Endothelial cell of umbilical vein (primary cell): ENCODE measurements around the gene RAN. TPM values are rescaled to one million over a fixed set of nuclear protein-coding genes. Genes with fewer than 3 reads are reported as not detected.

Source experiments
- BruUV-seq: library from RNA; stranded (reverse); fragments of 400-500 nt; replicated peaks from 2 replicates; lab custom pipeline; 2021; lab: Mats Ljungman, UMichigan
- CTCF ChIA-PET: fragments of 300-600, 350-600 bp; sonication (Branson Sonifier 250); formaldehyde crosslinking; loops from one replicate; lab custom pipeline; 2021; ENCODE audit warnings: antibody characterized with exemption, inconsistent platforms; lab: Charles Lee
- POLR2A ChIA-PET: fragments of 300-600, 350-600 bp; sonication (Branson Sonifier 250); formaldehyde crosslinking; loops from one replicate; lab custom pipeline; 2021; ENCODE audit warnings: antibody characterized with exemption, inconsistent platforms; lab: Charles Lee
- DNase-seq: peaks from one replicate; pipeline ENCODE4 v3.0.0-alpha.2; 2011; ENCODE audit warnings: low read depth, low spot score
- FAIRE-seq: peaks from 2 replicates; lab custom pipeline; 2011; peaks lifted over from hg19 to GRCh38; lab: Jason Lieb, UNC
- H2AFZ ChIP-seq: 2 replicates; pipeline ENCODE4 v1.6.0; 2012; ENCODE audit warnings: low read depth, low read length, control low read depth, inconsistent platforms
- H3K27ac ChIP-seq: 2 replicates; pipeline ENCODE4 v1.5.1; 2011; ENCODE audit warnings: low read depth, mild to moderate bottlenecking, control low read depth, low read length, moderate library complexity; ENCODE audit not compliant: insufficient read depth
- H3K27me3 ChIP-seq, 2 experiments: 2 replicates each; pipeline versions ENCODE4 v1.6.0 to v1.6.1; 2011; ENCODE audit warnings: low read length in 2 of 2, mixed read lengths in 1 of 2; ENCODE audit not compliant: control insufficient read depth in 2 of 2, insufficient read depth in 2 of 2
- H3K36me3 ChIP-seq, 2 experiments: 2 replicates in 1 of 2; 3 replicates in 1 of 2; pipeline ENCODE4 v1.5.1; 2011; ENCODE audit warnings: low read length in 2 of 2, mild to moderate bottlenecking in 1 of 2, moderate library complexity in 1 of 2; ENCODE audit not compliant: control insufficient read depth in 2 of 2, insufficient read depth in 2 of 2; ENCODE audit errors: extremely low read depth in 1 of 2
- H3K4me1 ChIP-seq: 3 replicates; pipeline ENCODE4 v1.5.1; 2011; ENCODE audit warnings: mild to moderate bottlenecking, low read length; ENCODE audit not compliant: control insufficient read depth, insufficient read depth; ENCODE audit errors: extremely low read depth
- H3K4me2 ChIP-seq: 2 replicates; pipeline ENCODE4 v1.6.1; 2011; ENCODE audit warnings: low read length, control low read depth, mixed read lengths; ENCODE audit not compliant: insufficient read depth
- H3K4me3 ChIP-seq, 3 experiments: fragments of 200-600 bp in 1 of 3; sonication (generic), shearing (Covaris generic) in 1 of 3; replicated peaks in 1 of 3; 2 replicates each; pipeline ENCODE4 v1.5.1; 2011 to 2016; ENCODE audit warnings: control low read depth in 3 of 3, low read length in 3 of 3, mild to moderate bottlenecking in 2 of 3, inconsistent platforms in 1 of 3, low read depth in 1 of 3, moderate library complexity in 1 of 3; ENCODE audit not compliant: insufficient read depth in 1 of 3
- H3K79me2 ChIP-seq: 2 replicates; pipeline ENCODE4 v1.6.0; 2012; ENCODE audit warnings: low read length, inconsistent platforms; ENCODE audit not compliant: control insufficient read depth, insufficient read depth
- H3K9ac ChIP-seq: replicated peaks from 2 replicates; pipeline ENCODE3; 2011; ENCODE audit warnings: low read length, control low read depth; ENCODE audit not compliant: insufficient read depth; ENCODE audit errors: extremely low read depth
- H3K9me1 ChIP-seq: replicated peaks from 3 replicates; pipeline ENCODE4 v1.6.0; 2011; ENCODE audit warnings: mild to moderate bottlenecking, low read length; ENCODE audit not compliant: control insufficient read depth, insufficient read depth; ENCODE audit errors: extremely low read depth
- H3K9me3 ChIP-seq: replicated peaks from 2 replicates; pipeline ENCODE4 v1.5.1; 2012; ENCODE audit warnings: low read length, inconsistent platforms; ENCODE audit not compliant: control insufficient read depth, insufficient read depth
- H4K20me1 ChIP-seq: replicated peaks from 2 replicates; pipeline ENCODE3; 2011; ENCODE audit warnings: mild to moderate bottlenecking, low read length; ENCODE audit not compliant: control insufficient read depth, insufficient read depth; ENCODE audit errors: extremely low read depth
- EZH2 ChIP-seq: IDR thresholded peaks from 2 replicates; pipeline ENCODE4 v1.6.1; 2012; ENCODE audit warnings: borderline replicate concordance, low read depth, mild to moderate bottlenecking, moderate library complexity, low read length, inconsistent platforms; ENCODE audit not compliant: severe bottlenecking
- FOS ChIP-seq: IDR thresholded peaks from 2 replicates; pipeline ENCODE4 v1.6.1; 2011; ENCODE audit warnings: mild to moderate bottlenecking, low read length, moderate library complexity, borderline replicate concordance; ENCODE audit not compliant: insufficient read depth
- GATA2 ChIP-seq: IDR thresholded peaks from 2 replicates; pipeline ENCODE4 v1.7.0; 2011; ENCODE audit warnings: low read depth, mild to moderate bottlenecking, moderate library complexity, mixed read lengths, low read length; ENCODE audit not compliant: insufficient read length, insufficient read depth
- JUN ChIP-seq: IDR thresholded peaks from 2 replicates; pipeline ENCODE4 v1.6.1; 2011; ENCODE audit warnings: borderline replicate concordance, low read depth; ENCODE audit not compliant: insufficient read length, insufficient read depth
- MAX ChIP-seq: IDR thresholded peaks from 2 replicates; pipeline ENCODE4 v1.6.1; 2011; ENCODE audit not compliant: insufficient read depth, insufficient read length
- MYC ChIP-seq: IDR thresholded peaks from one replicate; pipeline ENCODE4 v1.6.1; 2011; ENCODE audit warnings: mild to moderate bottlenecking, low read depth, low read length
- POLR2A ChIP-seq: IDR thresholded peaks from 2 replicates; pipeline ENCODE4 v1.6.1; 2012; ENCODE audit warnings: low read depth, mild to moderate bottlenecking, control low read depth, low read length
- POLR2AphosphoS5 ChIP-seq: IDR thresholded peaks from 2 replicates; pipeline ENCODE4 v1.6.1; 2012; ENCODE audit warnings: low read depth, mild to moderate bottlenecking, control low read depth, low read length, moderate library complexity; ENCODE audit not compliant: insufficient read depth
- dilution Hi-C: fragments of 300-500 bp; cut with MboI; formaldehyde crosslinking; loops from one replicate; pipeline ENCODE4 v1.15.0; 2019; ENCODE audit warnings: low sequenced_read_pairs; ENCODE audit not compliant: extremely low pct_ligation_motif_present
- intact Hi-C: fragments of 100-400 bp; cut with micrococcal nuclease; formaldehyde crosslinking; loops from one replicate; pipeline ENCODE4 v1.10.0; 2022
- polyA plus RNA-seq, 4 experiments: library from polyadenylated mRNA; depleted of rRNA in 3 of 4; stranded (reverse) in 3 of 4; unstranded in 1 of 4; fragments of >200 nt; gene quantifications; 2 replicates each; pipeline versions ENCODE4 v1.2.1 to v1.2.3, GENCODE V29; 2011 to 2012; ENCODE audit warnings: missing spikeins in 1 of 4
- total RNA-seq: library from RNA; stranded (reverse); gene quantifications from 2 replicates; pipeline ENCODE4 v1.2.3, GENCODE V29; 2021
- TF ChIP-seq, protein P1 (sequence below), 2 donors: IDR thresholded peaks; 1 replicate in 1 of 2; 2 replicates in 1 of 2; pipeline ENCODE4 v1.5.1; 2011; ENCODE audit warnings: low read length in 2 of 2, mild to moderate bottlenecking in 2 of 2, moderate library complexity in 2 of 2, control low read depth in 1 of 2, inconsistent platforms in 1 of 2, low read depth in 1 of 2; ENCODE audit not compliant: insufficient read depth in 1 of 2; ENCODE audit errors: extremely low read depth in 1 of 2

RAN gene
- total and polyA plus RNA-seq, 2 donors (not counting 3 experiments of a cell fraction or from before 2014, with no cell fraction given) = 1,075 to 1,205 TPM

GRCh38 chr12:130829391-130830245 lies 42.2 kb upstream of the RAN start:
- Histone ChIP-seq H3K79me2 (peaks cover 53% of the 10 kb centered on the region), H3K27ac (no peak overlapping the region), H3K4me1 (no peaks in the 10 kb centered on the region), H3K4me3 (no peak overlapping the region), H2AFZ (no peak overlapping the region), H3K27me3 (no peaks in the 10 kb centered on the region), H4K20me1 (no peaks in the 10 kb centered on the region), H3K9ac (no peak overlapping the region), H3K9me3 (no peaks in the 10 kb centered on the region), H3K36me3 (no peaks in the 10 kb centered on the region), H3K4me2 (no peak overlapping the region), H3K9me1 (no peaks in the 10 kb centered on the region)
- DNase-seq (no peak), FAIRE-seq (no peak)
- BruUV-seq = no TSS peak
- TF ChIP-seq GATA2 = no peak
- TF ChIP-seq, protein P1, sequence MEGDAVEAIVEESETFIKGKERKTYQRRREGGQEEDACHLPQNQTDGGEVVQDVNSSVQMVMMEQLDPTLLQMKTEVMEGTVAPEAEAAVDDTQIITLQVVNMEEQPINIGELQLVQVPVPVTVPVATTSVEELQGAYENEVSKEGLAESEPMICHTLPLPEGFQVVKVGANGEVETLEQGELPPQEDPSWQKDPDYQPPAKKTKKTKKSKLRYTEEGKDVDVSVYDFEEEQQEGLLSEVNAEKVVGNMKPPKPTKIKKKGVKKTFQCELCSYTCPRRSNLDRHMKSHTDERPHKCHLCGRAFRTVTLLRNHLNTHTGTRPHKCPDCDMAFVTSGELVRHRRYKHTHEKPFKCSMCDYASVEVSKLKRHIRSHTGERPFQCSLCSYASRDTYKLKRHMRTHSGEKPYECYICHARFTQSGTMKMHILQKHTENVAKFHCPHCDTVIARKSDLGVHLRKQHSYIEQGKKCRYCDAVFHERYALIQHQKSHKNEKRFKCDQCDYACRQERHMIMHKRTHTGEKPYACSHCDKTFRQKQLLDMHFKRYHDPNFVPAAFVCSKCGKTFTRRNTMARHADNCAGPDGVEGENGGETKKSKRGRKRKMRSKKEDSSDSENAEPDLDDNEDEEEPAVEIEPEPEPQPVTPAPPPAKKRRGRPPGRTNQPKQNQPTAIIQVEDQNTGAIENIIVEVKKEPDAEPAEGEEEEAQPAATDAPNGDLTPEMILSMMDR (IDR thresholded peaks at IDR 0.05; ENCODE audit: extremely low read depth in 1 of 2, insufficient read depth in 1 of 2, low read depth in 1 of 2, low read length in 2 of 2) = no peak
- TF ChIP-seq POLR2A = no peak
- no peak for TF ChIP-seq MYC
- TF ChIP-seq FOS = no peak
- no peak for TF ChIP-seq EZH2
- TF ChIP-seq POLR2AphosphoS5 = no peak
- TF ChIP-seq MAX = no peak
- TF ChIP-seq JUN = no peak
- ChIA-PET CTCF (interaction anchor here (0.9 kb wide), 1 partner anchor 10 kb away, joined by 5 read pairs; no protein-coding TSS in a partner anchor), POLR2A (no interaction called here)
- intact Hi-C loops = no loop called here
- dilution Hi-C loops = no loop called here
